Nephron (organoid): ENCODE results near the gene PHPT1.
"Not testable (repeated sequence)": the region's sequence is repeated elsewhere in the genome, so short reads cannot be mapped to it uniquely, and the experiment has no call there.

ENCODE experiments used
- H3K27ac Mint-ChIP-seq, 3 experiments: 2 replicates each; pipeline ENCODE4 v1.8.0; 2020; ENCODE audit warnings: mixed read lengths in 3 of 3, mild to moderate bottlenecking in 2 of 3, moderate library complexity in 1 of 3
- H3K27me3 Mint-ChIP-seq: 2 replicates; pipeline ENCODE4 v1.8.0; 2021; ENCODE audit warnings: low read depth, mild to moderate bottlenecking, moderate library complexity, mixed read lengths
- H3K36me3 Mint-ChIP-seq: 2 replicates; pipeline ENCODE4 v1.8.0; 2020; ENCODE audit warnings: low read depth, mixed read lengths
- H3K4me1 Mint-ChIP-seq: 2 replicates; pipeline ENCODE4 v1.8.0; 2020; ENCODE audit warnings: mixed read lengths
- H3K4me3 Mint-ChIP-seq, 3 experiments: 2 replicates each; pipeline ENCODE4 v1.8.0; 2020; ENCODE audit warnings: mild to moderate bottlenecking in 3 of 3, mixed read lengths in 3 of 3, moderate library complexity in 2 of 3
- H3K9me3 Mint-ChIP-seq: 2 replicates; pipeline ENCODE4 v1.8.0; 2020; ENCODE audit warnings: mixed read lengths
- TF ChIP-seq, protein P1 (sequence below), 3 experiments: fragments of 200-600 bp; sonication (generic); IDR thresholded peaks; one replicate each; pipeline ENCODE4 v1.5.0; 2021; ENCODE audit warnings: antibody characterized with exemption in 3 of 3; ENCODE audit not compliant: unreplicated experiment in 3 of 3

PHPT1 gene

DNA sequence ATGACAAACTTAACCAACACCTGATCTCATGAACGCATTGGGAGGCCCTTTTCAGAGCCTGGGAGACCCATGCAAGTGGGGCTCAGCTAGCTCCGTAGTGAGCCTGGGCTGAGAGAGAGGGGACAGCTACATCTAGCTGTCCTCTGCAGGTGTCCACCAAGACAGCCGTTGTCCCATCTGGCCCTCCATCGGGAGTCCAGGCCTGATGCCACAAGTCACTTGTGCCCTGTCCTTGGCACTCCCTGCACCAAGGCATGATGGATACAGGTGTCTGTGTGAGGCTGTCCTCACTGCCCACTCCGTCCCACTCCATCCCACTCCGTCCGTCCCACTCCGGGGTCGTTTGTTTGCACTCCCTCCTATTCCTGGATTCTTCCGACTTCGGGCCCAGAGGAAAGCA, 19.4 kb downstream of the PHPT1 start:
- Mint-ChIP-seq H3K27me3 (peaks cover 4% of the 10 kb centered on the region), H3K4me3 (peak overlapping the region; percentile 72 to 84 (median 80)), H3K36me3 (peaks cover 24% of the 10 kb centered on the region), H3K4me1 (peaks cover 4% of the 10 kb centered on the region), H3K9me3 (peaks cover 25% of the 10 kb centered on the region), H3K27ac (peak overlapping the region; percentile 57 to 71 (median 61))
- TF ChIP-seq, protein P1, sequence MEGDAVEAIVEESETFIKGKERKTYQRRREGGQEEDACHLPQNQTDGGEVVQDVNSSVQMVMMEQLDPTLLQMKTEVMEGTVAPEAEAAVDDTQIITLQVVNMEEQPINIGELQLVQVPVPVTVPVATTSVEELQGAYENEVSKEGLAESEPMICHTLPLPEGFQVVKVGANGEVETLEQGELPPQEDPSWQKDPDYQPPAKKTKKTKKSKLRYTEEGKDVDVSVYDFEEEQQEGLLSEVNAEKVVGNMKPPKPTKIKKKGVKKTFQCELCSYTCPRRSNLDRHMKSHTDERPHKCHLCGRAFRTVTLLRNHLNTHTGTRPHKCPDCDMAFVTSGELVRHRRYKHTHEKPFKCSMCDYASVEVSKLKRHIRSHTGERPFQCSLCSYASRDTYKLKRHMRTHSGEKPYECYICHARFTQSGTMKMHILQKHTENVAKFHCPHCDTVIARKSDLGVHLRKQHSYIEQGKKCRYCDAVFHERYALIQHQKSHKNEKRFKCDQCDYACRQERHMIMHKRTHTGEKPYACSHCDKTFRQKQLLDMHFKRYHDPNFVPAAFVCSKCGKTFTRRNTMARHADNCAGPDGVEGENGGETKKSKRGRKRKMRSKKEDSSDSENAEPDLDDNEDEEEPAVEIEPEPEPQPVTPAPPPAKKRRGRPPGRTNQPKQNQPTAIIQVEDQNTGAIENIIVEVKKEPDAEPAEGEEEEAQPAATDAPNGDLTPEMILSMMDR (IDR thresholded peaks at IDR 0.05; ENCODE audit: unreplicated experiment in 3 of 3) = no peak

DNA sequence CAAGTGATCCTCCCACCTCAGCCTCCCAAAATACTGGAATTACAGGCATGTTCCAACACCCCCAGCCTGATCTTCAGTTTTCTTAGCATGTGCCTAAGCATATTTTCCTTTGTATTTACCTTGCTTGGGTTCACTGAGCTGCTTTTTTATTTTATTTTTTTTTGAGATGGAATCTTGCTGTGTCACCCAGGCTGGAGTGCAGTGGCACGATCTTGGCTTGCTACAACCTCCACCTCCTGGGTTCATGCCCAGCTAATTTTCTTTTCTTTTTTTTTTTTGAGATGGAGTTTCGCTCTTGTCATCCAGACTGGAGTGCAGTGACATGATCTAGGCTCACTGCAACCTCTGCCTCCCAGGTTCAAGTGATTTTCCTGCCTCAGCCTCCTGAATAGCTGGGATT, 20.4 kb downstream of the PHPT1 start:
- not testable (repeated sequence) for H3K27ac Mint-ChIP-seq, H3K27me3 Mint-ChIP-seq, H3K4me1 Mint-ChIP-seq
- Mint-ChIP-seq H3K36me3 (peaks cover 21% of the 10 kb centered on the region), H3K9me3 (peaks cover 25% of the 10 kb centered on the region), H3K4me3 (peak overlapping the region in 1 of 3 experiments; percentile 84)

DNA sequence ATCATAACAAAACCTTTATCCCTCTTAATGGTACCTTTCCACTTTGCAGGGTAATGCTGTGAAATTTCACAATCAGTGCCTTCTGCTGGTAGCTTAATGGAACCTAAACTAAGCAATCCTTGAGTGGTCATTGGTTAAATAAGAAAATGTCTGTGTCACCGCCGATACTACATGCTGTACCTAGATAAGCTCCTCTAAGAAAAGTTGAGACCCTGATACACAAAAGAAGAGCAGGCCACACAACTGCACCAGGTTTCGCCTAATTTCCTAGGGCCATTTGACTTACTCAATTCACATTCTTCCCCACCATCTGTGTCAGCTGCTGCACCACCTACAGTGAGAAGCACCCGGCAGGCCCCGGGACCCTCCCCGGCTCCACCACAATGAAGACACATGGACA, 25.9 kb downstream of the PHPT1 start:
- Mint-ChIP-seq H3K27me3 (peaks cover 6% of the 10 kb centered on the region), H3K4me3 (no peak overlapping the region), H3K36me3 (peaks cover 4% of the 10 kb centered on the region), H3K27ac (no peak overlapping the region), H3K4me1 (no peaks in the 10 kb centered on the region), H3K9me3 (peaks cover 18% of the 10 kb centered on the region)
- TF ChIP-seq, protein P1 (IDR thresholded peaks at IDR 0.05; ENCODE audit: unreplicated experiment in 3 of 3) = no peak

DNA sequence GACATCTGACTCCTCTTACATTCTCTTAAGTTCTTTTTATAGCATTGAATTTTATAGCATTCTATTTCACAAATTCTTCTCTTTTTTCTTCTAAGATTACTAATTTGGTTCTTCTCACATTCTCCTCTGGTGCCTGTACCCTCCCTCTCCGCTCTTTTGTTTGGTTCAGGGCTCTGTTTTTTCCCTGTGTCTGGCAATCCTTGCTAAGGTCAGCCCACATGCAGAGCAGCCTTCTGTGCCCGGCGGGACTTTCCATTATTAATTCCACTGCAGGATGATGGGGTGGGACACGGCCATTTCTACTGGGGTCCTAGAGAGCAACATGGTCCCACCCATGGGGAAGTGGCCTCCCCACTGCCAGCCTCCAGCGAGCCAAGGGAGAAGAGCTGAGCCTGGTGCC, 27.3 kb downstream of the PHPT1 start:
- TF ChIP-seq, protein P1 (IDR thresholded peaks at IDR 0.05; ENCODE audit: unreplicated experiment in 3 of 3) = no peak
- Mint-ChIP-seq H3K4me3 (no peak overlapping the region), H3K36me3 (no peaks in the 10 kb centered on the region), H3K27ac (no peak overlapping the region), H3K4me1 (no peaks in the 10 kb centered on the region), H3K9me3 (peaks cover 14% of the 10 kb centered on the region), H3K27me3 (peaks cover 6% of the 10 kb centered on the region)

DNA sequence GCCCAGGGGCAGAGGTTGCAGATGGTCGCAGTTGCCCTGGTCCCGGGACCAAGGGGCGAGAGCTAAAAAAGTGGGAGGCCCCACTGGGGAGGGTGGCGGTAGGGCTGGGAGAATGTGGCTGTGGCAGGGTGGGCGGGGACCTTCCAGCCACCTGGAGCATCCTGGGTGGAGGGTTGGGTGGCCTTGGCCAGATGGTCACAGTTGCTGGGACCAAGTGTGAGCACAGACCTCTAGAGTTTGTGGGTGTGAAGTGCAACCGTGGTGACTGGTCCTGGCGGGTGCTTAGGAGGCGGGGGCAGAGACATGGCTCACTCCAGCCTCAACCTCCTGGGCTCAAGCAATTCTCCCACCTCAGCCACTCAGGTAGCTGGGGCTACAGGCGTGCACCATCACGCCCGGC, 31.4 kb downstream of the PHPT1 start:
- no peak overlapping the region for H3K4me3 Mint-ChIP-seq
- no peaks in the 10 kb centered on the region for H3K4me1 Mint-ChIP-seq
- no peaks in the 10 kb centered on the region for H3K36me3 Mint-ChIP-seq
- TF ChIP-seq, protein P1 (IDR thresholded peaks at IDR 0.05; ENCODE audit: unreplicated experiment in 3 of 3) = no peak
- peaks cover 6% of the 10 kb centered on the region for H3K27me3 Mint-ChIP-seq
- H3K27ac Mint-ChIP-seq = no peak overlapping the region
- peaks cover 3% of the 10 kb centered on the region for H3K9me3 Mint-ChIP-seq

DNA sequence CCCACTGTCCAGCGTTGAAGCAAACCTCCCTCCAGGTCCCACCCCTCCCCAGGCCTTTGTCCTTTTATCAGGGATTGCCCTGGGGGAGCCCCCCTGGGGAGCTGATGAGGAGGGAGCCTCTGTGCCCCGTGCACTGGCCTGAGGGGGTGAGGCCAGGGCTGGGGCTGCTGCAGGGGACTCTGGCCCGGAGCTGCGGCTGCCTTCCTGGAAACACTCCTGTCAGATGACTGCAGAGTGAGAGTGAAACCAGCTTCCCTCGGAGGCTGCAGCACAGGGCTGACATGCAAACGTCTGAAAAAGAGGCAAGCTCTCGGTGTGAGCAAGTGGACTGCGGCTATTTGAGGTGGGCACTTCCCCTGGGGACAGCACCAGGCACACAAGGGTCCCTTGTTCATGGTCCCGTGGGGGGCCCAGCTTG, 32.5 kb downstream of the PHPT1 start:
- Mint-ChIP-seq H3K27me3 (peaks cover 3% of the 10 kb centered on the region), H3K9me3 (no peaks in the 10 kb centered on the region), H3K4me1 (no peaks in the 10 kb centered on the region), H3K36me3 (no peaks in the 10 kb centered on the region), H3K27ac (no peak overlapping the region), H3K4me3 (peak overlapping the region in 1 of 3 experiments; percentile 38)
- TF ChIP-seq, protein P1 (IDR thresholded peaks at IDR 0.05; ENCODE audit: unreplicated experiment in 3 of 3) = no peak
